Tibial nerve (tissue), 4 donors: ENCODE results near the gene ERVFRD-1. TPM values are rescaled to one million over a fixed set of nuclear protein-coding genes. Genes with fewer than 3 reads are reported as not detected.

Experiments
- DNase-seq, 2 donors: peaks; one replicate each; pipeline ENCODE4 v3.0.0-alpha.2; 2019; ENCODE audit warnings: low spot score in 2 of 2
- H3K27ac ChIP-seq, 4 donors: fragments of 200-600 bp; sonication (generic) in 3 of 4; one replicate each; pipeline ENCODE4 v1.5.1; 2017 to 2019; ENCODE audit warnings: mild to moderate bottlenecking in 1 of 4
- H3K27me3 ChIP-seq, 2 donors: fragments of 200-600 bp; sonication (generic) in 1 of 2; one replicate each; pipeline versions ENCODE4 v1.5.1 to v1.6.0; 2017 to 2019
- H3K36me3 ChIP-seq, 3 donors: fragments of 200-600 bp; sonication (generic); one replicate each; pipeline ENCODE4 v1.5.1; 2018 to 2019
- H3K4me1 ChIP-seq, 4 donors: fragments of 200-600 bp; sonication (generic) in 3 of 4; one replicate each; pipeline ENCODE4 v1.5.1; 2017 to 2019
- H3K4me3 ChIP-seq, 4 donors: fragments of 200-600 bp; sonication (generic) in 3 of 4; one replicate each; pipeline ENCODE4 v1.5.1; 2017 to 2019; ENCODE audit warnings: mild to moderate bottlenecking in 1 of 4, moderate library complexity in 1 of 4
- H3K9me3 ChIP-seq, 4 donors: fragments of 200-600 bp; sonication (generic) in 3 of 4; one replicate each; pipeline ENCODE4 v1.5.1; 2017 to 2019
- EP300 ChIP-seq, 2 donors: sonication (generic); formaldehyde crosslinking; IDR thresholded peaks; one replicate each; pipeline ENCODE4 v1.6.1; 2017; ENCODE audit warnings: antibody characterized with exemption in 2 of 2, mild to moderate bottlenecking in 1 of 2
- POLR2A ChIP-seq, 2 donors: fragments of 450-650 bp; IDR thresholded peaks; one replicate each; pipeline ENCODE4 v1.6.1; 2017; ENCODE audit warnings: antibody characterized with exemption in 2 of 2, mild to moderate bottlenecking in 2 of 2, moderate library complexity in 2 of 2
- WGBS, 2 donors: methylation state at CpG; one replicate each; pipeline ENCODE4 v1.1.5; 2018; 5-methylcytosine and 5-hydroxymethylcytosine counted together
- total RNA-seq, 4 donors: library from RNA; depleted of rRNA; stranded (reverse); fragments of >200 nt; gene quantifications; one replicate each; pipeline ENCODE4 v1.1.0, GENCODE V29; 2016
- TF ChIP-seq, protein P1 (sequence below), 5 experiments: fragments of 200-600 bp in 3 of 5; fragments of 450-650 bp in 2 of 5; sonication (generic) in 3 of 5; IDR thresholded peaks; one replicate each; pipeline ENCODE4 v1.5.1; 2016 to 2019; ENCODE audit warnings: antibody characterized with exemption in 5 of 5, mild to moderate bottlenecking in 3 of 5, moderate library complexity in 2 of 5

ERVFRD-1 gene
- total RNA-seq, 4 donors from 2014 or later = 0.22 to 0.42 TPM; not detected in 2

DNA sequence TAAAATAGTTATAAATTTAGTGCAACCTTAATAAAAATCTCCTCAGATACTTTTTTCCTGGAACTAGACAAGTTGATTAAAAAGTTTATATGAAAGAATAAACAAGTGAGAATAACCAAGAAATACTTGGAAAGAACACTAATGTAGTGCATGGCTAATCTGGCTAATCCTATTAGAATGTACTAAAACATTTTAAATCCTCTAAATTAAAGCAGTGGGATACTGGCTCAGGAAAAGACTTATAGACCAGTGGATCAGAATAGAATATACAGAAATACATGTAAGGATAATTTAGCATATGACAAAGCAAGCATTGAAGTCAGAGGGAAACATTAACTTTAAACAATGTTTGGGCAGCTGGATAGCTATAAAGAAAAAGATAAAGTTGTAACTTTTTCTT is 41.1 kb upstream of the ERVFRD-1 start:
- H3K9me3 ChIP-seq = no peaks in the 10 kb centered on the region
- H3K27me3 ChIP-seq = no peaks in the 10 kb centered on the region
- no peak for DNase-seq
- no peak overlapping the region for H3K27ac ChIP-seq
- no peaks in the 10 kb centered on the region for H3K36me3 ChIP-seq
- no peaks in the 10 kb centered on the region for H3K4me1 ChIP-seq
- TF ChIP-seq, protein P1, sequence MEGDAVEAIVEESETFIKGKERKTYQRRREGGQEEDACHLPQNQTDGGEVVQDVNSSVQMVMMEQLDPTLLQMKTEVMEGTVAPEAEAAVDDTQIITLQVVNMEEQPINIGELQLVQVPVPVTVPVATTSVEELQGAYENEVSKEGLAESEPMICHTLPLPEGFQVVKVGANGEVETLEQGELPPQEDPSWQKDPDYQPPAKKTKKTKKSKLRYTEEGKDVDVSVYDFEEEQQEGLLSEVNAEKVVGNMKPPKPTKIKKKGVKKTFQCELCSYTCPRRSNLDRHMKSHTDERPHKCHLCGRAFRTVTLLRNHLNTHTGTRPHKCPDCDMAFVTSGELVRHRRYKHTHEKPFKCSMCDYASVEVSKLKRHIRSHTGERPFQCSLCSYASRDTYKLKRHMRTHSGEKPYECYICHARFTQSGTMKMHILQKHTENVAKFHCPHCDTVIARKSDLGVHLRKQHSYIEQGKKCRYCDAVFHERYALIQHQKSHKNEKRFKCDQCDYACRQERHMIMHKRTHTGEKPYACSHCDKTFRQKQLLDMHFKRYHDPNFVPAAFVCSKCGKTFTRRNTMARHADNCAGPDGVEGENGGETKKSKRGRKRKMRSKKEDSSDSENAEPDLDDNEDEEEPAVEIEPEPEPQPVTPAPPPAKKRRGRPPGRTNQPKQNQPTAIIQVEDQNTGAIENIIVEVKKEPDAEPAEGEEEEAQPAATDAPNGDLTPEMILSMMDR (IDR thresholded peaks at IDR 0.05) = no peak
- TF ChIP-seq EP300 (IDR thresholded peaks at IDR 0.05) (no peak), POLR2A (IDR thresholded peaks at IDR 0.05) (no peak)
- H3K4me3 ChIP-seq = no peak overlapping the region

DNA sequence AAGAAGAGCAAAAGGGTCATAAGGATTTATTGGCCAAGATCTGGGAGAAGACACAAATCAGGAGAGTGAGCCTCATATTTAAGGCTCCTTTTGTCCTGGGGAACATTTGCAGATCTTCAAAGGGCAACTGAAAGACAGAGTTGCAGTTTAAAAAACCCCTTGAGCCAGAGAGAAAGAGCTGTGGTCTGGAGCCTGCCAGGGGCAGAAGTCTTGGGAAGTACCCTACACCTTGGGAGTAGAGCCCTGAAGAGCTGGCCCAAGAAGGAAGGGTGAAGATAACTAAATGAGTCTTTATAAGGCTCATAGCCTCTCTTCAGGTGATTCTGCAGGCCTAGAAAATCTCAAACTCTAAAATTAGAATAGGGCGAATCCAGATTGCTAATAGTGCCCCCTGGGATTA is 40.0 kb upstream of the ERVFRD-1 start:
- Histone ChIP-seq H3K27ac (no peak overlapping the region), H3K4me1 (no peaks in the 10 kb centered on the region), H3K27me3 (no peaks in the 10 kb centered on the region), H3K9me3 (no peaks in the 10 kb centered on the region), H3K4me3 (no peak overlapping the region), H3K36me3 (no peaks in the 10 kb centered on the region)
- TF ChIP-seq POLR2A (IDR thresholded peaks at IDR 0.05) (no peak), EP300 (IDR thresholded peaks at IDR 0.05) (no peak)
- TF ChIP-seq, protein P1 (IDR thresholded peaks at IDR 0.05) = no peak
- 92 to 100% methylated on average over 1 of the region's 1 CpG for WGBS, 2 donors
- no peak for DNase-seq

DNA sequence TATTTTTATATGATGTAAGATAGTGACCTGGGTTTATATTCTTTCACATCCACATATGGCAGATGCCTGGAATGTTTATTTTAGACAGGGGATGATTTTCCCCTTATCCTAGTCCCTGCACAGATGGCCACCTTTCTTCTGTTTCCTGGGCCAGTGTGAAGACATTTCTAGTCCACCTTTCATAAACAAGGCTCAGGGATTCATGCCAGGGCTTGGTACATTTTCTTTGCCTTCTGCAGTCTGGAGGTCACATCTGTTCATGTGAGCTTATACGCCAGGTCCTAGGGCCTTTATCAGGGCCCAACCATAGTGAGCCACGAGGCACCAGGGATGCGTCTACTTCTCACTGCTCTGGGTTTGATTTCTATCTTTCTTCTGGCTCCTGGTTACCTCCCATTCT is 38.0 kb upstream of the ERVFRD-1 start:
- Histone ChIP-seq H3K4me3 (no peak overlapping the region), H3K27me3 (no peaks in the 10 kb centered on the region), H3K4me1 (no peaks in the 10 kb centered on the region), H3K36me3 (no peaks in the 10 kb centered on the region), H3K9me3 (no peaks in the 10 kb centered on the region), H3K27ac (no peak overlapping the region)
- 98 to 100% methylated on average over 3 of the region's 3 CpGs for WGBS, 2 donors
- no peak for DNase-seq
- TF ChIP-seq, protein P1 (IDR thresholded peaks at IDR 0.05) = no peak
- TF ChIP-seq EP300 (IDR thresholded peaks at IDR 0.05) = no peak
- TF ChIP-seq POLR2A (IDR thresholded peaks at IDR 0.05) = no peak

DNA sequence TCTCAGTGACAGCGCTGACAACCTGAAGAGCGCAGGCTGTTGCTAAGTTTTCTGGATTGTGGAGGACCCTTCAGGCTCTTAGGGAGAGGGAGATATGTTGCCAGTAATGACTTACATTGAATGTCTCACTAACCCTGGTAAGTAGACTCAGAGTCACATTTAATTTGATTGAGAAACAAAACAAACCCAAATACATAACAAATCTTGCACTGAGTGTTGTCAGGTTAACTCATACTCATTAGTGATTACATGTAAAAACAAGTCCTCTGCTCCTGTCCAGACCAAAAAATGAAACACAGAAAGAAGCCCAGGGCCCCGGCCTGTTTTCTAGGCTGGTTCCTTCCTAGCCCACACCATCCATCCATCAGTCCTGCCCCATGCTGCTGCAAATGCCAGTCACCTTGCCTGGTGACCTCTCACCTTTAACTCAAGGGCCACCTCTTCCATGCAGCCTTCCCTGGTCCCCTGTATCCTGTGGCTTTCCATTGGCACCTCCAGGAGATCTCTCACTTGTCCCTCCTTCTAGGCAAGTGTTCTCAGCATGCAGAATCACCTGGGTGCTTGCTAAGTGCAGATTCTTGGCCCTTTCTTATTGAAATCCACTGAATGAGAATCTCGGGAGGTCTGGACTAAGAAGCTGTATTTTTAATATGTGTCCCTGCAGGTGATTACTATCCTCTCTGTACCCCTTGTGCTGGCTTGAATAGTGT is 34.7 kb upstream of the ERVFRD-1 start:
- Histone ChIP-seq H3K27ac (no peak overlapping the region), H3K27me3 (no peaks in the 10 kb centered on the region), H3K36me3 (no peaks in the 10 kb centered on the region), H3K9me3 (no peaks in the 10 kb centered on the region), H3K4me1 (peaks cover 0 to 4% (median 0%) of the 10 kb centered on the region in 4 donors), H3K4me3 (no peak overlapping the region)
- 94 to 96% methylated on average over 4 of the region's 4 CpGs for WGBS, 2 donors
- TF ChIP-seq, protein P1 (IDR thresholded peaks at IDR 0.05) = no peak
- TF ChIP-seq EP300 (IDR thresholded peaks at IDR 0.05) (no peak), POLR2A (IDR thresholded peaks at IDR 0.05) (no peak)
- DNase-seq = no peak

DNA sequence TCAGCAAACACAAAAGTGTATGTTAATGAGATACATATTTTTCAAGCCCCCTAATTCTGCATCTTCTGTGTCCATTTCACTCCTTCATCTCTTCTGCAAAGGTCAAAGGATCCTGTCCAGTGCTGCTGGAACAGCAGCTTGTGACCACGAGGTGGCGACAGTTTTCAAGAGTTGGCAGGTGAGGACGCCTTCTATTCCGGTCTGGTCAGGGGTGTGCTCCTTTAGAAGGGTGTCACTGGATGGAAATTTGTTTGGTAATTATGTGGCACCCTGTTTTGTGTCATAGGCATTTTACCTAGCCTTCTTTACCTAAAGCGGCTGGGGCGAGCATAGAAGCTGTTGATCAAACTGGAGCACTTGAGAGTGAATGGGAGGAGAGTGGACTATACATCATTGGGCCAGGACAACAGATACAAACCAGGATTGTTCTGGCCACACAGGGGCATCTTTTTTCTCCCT is 32.9 kb upstream of the ERVFRD-1 start:
- WGBS, 2 donors = 19 to 20% methylated on average over 6 of the region's 6 CpGs
- DNase-seq = peak; percentile 62 to 89
- Histone ChIP-seq H3K9me3 (no peaks in the 10 kb centered on the region), H3K4me1 (peaks cover 0 to 4% (median 0%) of the 10 kb centered on the region in 4 donors), H3K27me3 (no peaks in the 10 kb centered on the region), H3K36me3 (no peaks in the 10 kb centered on the region), H3K27ac (no peak overlapping the region), H3K4me3 (no peak overlapping the region)
- TF ChIP-seq, protein P1 (IDR thresholded peaks at IDR 0.05) = peak; percentile 83 to 94 (median 87)
- TF ChIP-seq POLR2A (IDR thresholded peaks at IDR 0.05) = no peak
- TF ChIP-seq EP300 (IDR thresholded peaks at IDR 0.05) = peak in 1 of 2 donors; percentile 42
